Measurements from ENCODE around the gene CBS.
A peak's percentile ranks its signal among the peaks of the same experiment; 100 is the strongest.
"Not testable (repeated sequence)": the region's sequence is repeated elsewhere in the genome, so short reads cannot be mapped to it uniquely, and the experiment has no call there.

Gene CBS

GRCh38 chr21:43090947-43091346, 15.3 kb upstream of the CBS start:
- H2BK120ac ChIP-seq (ENCODE audit: low read depth, low read length); H3K23ac ChIP-seq (ENCODE audit: low read depth, low read length, poor library complexity); H2AFZ ChIP-seq (ENCODE audit: low read length): not testable (repeated sequence)

GRCh38 chr21:43089463-43089862, 13.8 kb upstream of the CBS start:
- not testable (repeated sequence) for H3K36me3 ChIP-seq (replicated peaks in 1 of 2; ENCODE audit: control insufficient read depth in 2 of 2, insufficient read depth in 2 of 2, low read length in 2 of 2); H3K79me1 ChIP-seq (ENCODE audit: low read depth, low read length); H3K4me3 ChIP-seq (ENCODE audit: low read length in 2 of 2); H4K91ac ChIP-seq (ENCODE audit: low read depth, low read length, poor library complexity); H3K4ac ChIP-seq (ENCODE audit: low read length); H2BK15ac ChIP-seq (ENCODE audit: low read length); H3K4me2 ChIP-seq (ENCODE audit: insufficient read depth, low read length, poor library complexity, severe bottlenecking); H3K9me3 ChIP-seq (replicated peaks in 1 of 2; ENCODE audit: control insufficient read depth in 2 of 2, insufficient read depth in 1 of 2, low read depth in 1 of 2, low read length in 2 of 2); H2BK120ac ChIP-seq (ENCODE audit: low read depth, low read length); H3K9ac ChIP-seq (ENCODE audit: low read depth, low read length, poor library complexity); H2AFZ ChIP-seq (ENCODE audit: low read length); H2BK5ac ChIP-seq (ENCODE audit: low read length); H3K4me1 ChIP-seq (ENCODE audit: control insufficient read depth in 2 of 2, insufficient read depth in 1 of 2, low read depth in 1 of 2, low read length in 2 of 2); H3K27me3 ChIP-seq (ENCODE audit: control insufficient read depth in 3 of 3, insufficient read depth in 3 of 3, low read depth in 1 of 3, low read length in 3 of 3); H3K18ac ChIP-seq (ENCODE audit: low read length); H3K23ac ChIP-seq (ENCODE audit: low read depth, low read length, poor library complexity); H2BK12ac ChIP-seq (ENCODE audit: low read length); H2AK5ac ChIP-seq (ENCODE audit: low read depth, low read length); DNase-seq (ENCODE audit: low spot score); H3K27ac ChIP-seq (replicated peaks; ENCODE audit: low read length); H4K8ac ChIP-seq (ENCODE audit: low read depth, low read length); H3K14ac ChIP-seq (ENCODE audit: low read length)
- no CpG with 5 or more reads among the region's 17 CpGs for WGBS, 2 donors (ENCODE audit: extremely low coverage in 2 of 2, insufficient read length in 2 of 2, insufficient replicate concordance in 1 of 2)

More at GRCh38 chr21:43090947-43091346, 15.3 kb upstream of the CBS start:
- WGBS, 2 donors (ENCODE audit: extremely low coverage in 2 of 2, insufficient read length in 2 of 2, insufficient replicate concordance in 1 of 2), result no CpG with 5 or more reads among the region's 3 CpGs
- not testable (repeated sequence) for H4K91ac ChIP-seq (ENCODE audit: low read depth, low read length, poor library complexity); H3K27ac ChIP-seq (replicated peaks; ENCODE audit: low read length); H2BK12ac ChIP-seq (ENCODE audit: low read length); H3K18ac ChIP-seq (ENCODE audit: low read length); H3K9me3 ChIP-seq (replicated peaks in 1 of 2; ENCODE audit: control insufficient read depth in 2 of 2, insufficient read depth in 1 of 2, low read depth in 1 of 2, low read length in 2 of 2); H3K36me3 ChIP-seq (replicated peaks in 1 of 2; ENCODE audit: control insufficient read depth in 2 of 2, insufficient read depth in 2 of 2, low read length in 2 of 2); H3K27me3 ChIP-seq (ENCODE audit: control insufficient read depth in 3 of 3, insufficient read depth in 3 of 3, low read depth in 1 of 3, low read length in 3 of 3); H3K4me2 ChIP-seq (ENCODE audit: insufficient read depth, low read length, poor library complexity, severe bottlenecking); DNase-seq (ENCODE audit: low spot score); H2AK5ac ChIP-seq (ENCODE audit: low read depth, low read length); H3K4me3 ChIP-seq (ENCODE audit: low read length in 2 of 2); H3K14ac ChIP-seq (ENCODE audit: low read length); H3K4ac ChIP-seq (ENCODE audit: low read length); H2BK5ac ChIP-seq (ENCODE audit: low read length); H4K8ac ChIP-seq (ENCODE audit: low read depth, low read length); H3K9ac ChIP-seq (ENCODE audit: low read depth, low read length, poor library complexity); H2BK15ac ChIP-seq (ENCODE audit: low read length); H3K79me1 ChIP-seq (ENCODE audit: low read depth, low read length); H3K4me1 ChIP-seq (ENCODE audit: control insufficient read depth in 2 of 2, insufficient read depth in 1 of 2, low read depth in 1 of 2, low read length in 2 of 2)

GRCh38 chr21:43082587-43083300, 7.1 kb upstream of the CBS start:
- not testable (repeated sequence) for H2BK15ac ChIP-seq (ENCODE audit: low read length); H3K4me3 ChIP-seq (ENCODE audit: low read length in 2 of 2); H4K91ac ChIP-seq (ENCODE audit: low read depth, low read length, poor library complexity); H3K4me1 ChIP-seq (ENCODE audit: control insufficient read depth in 2 of 2, insufficient read depth in 1 of 2, low read depth in 1 of 2, low read length in 2 of 2); H3K23ac ChIP-seq (ENCODE audit: low read depth, low read length, poor library complexity); H2BK12ac ChIP-seq (ENCODE audit: low read length); H3K18ac ChIP-seq (ENCODE audit: low read length); H3K27me3 ChIP-seq (ENCODE audit: control insufficient read depth in 3 of 3, insufficient read depth in 3 of 3, low read depth in 1 of 3, low read length in 3 of 3); H2BK120ac ChIP-seq (ENCODE audit: low read depth, low read length); H3K36me3 ChIP-seq (replicated peaks in 1 of 2; ENCODE audit: control insufficient read depth in 2 of 2, insufficient read depth in 2 of 2, low read length in 2 of 2); H3K27ac ChIP-seq (replicated peaks; ENCODE audit: low read length); H3K79me1 ChIP-seq (ENCODE audit: low read depth, low read length); H3K9me3 ChIP-seq (replicated peaks in 1 of 2; ENCODE audit: control insufficient read depth in 2 of 2, insufficient read depth in 1 of 2, low read depth in 1 of 2, low read length in 2 of 2); H2BK5ac ChIP-seq (ENCODE audit: low read length); DNase-seq (ENCODE audit: low spot score); H3K9ac ChIP-seq (ENCODE audit: low read depth, low read length, poor library complexity); H2AK5ac ChIP-seq (ENCODE audit: low read depth, low read length); H3K4me2 ChIP-seq (ENCODE audit: insufficient read depth, low read length, poor library complexity, severe bottlenecking); H3K4ac ChIP-seq (ENCODE audit: low read length); H2AFZ ChIP-seq (ENCODE audit: low read length); H4K8ac ChIP-seq (ENCODE audit: low read depth, low read length); H3K14ac ChIP-seq (ENCODE audit: low read length)
- WGBS, 2 donors (ENCODE audit: extremely low coverage in 2 of 2, insufficient read length in 2 of 2, insufficient replicate concordance in 1 of 2), result no CpG with 5 or more reads among the region's 24 CpGs

GRCh38 chr21:43076643-43077042, 1.0 kb upstream of the CBS start:
- not testable (repeated sequence) for H3K4me3 ChIP-seq (ENCODE audit: low read length in 2 of 2); H3K9me3 ChIP-seq (replicated peaks in 1 of 2; ENCODE audit: control insufficient read depth in 2 of 2, insufficient read depth in 1 of 2, low read depth in 1 of 2, low read length in 2 of 2); H2BK5ac ChIP-seq (ENCODE audit: low read length); H3K23ac ChIP-seq (ENCODE audit: low read depth, low read length, poor library complexity); H2BK12ac ChIP-seq (ENCODE audit: low read length); H3K27ac ChIP-seq (replicated peaks; ENCODE audit: low read length); H2AK5ac ChIP-seq (ENCODE audit: low read depth, low read length); H3K36me3 ChIP-seq (replicated peaks in 1 of 2; ENCODE audit: control insufficient read depth in 2 of 2, insufficient read depth in 2 of 2, low read length in 2 of 2); H3K4me1 ChIP-seq (ENCODE audit: control insufficient read depth in 2 of 2, insufficient read depth in 1 of 2, low read depth in 1 of 2, low read length in 2 of 2); H2BK15ac ChIP-seq (ENCODE audit: low read length); H3K14ac ChIP-seq (ENCODE audit: low read length); DNase-seq (ENCODE audit: low spot score); H3K18ac ChIP-seq (ENCODE audit: low read length); H3K79me1 ChIP-seq (ENCODE audit: low read depth, low read length); H3K27me3 ChIP-seq (ENCODE audit: control insufficient read depth in 3 of 3, insufficient read depth in 3 of 3, low read depth in 1 of 3, low read length in 3 of 3); H4K8ac ChIP-seq (ENCODE audit: low read depth, low read length); H3K9ac ChIP-seq (ENCODE audit: low read depth, low read length, poor library complexity); H4K91ac ChIP-seq (ENCODE audit: low read depth, low read length, poor library complexity); H3K4ac ChIP-seq (ENCODE audit: low read length); H2BK120ac ChIP-seq (ENCODE audit: low read depth, low read length)
- Histone ChIP-seq H3K4me2 (ENCODE audit: insufficient read depth, low read length, poor library complexity, severe bottlenecking) (peak overlapping the region; percentile 11), H2AFZ (ENCODE audit: low read length) (peak overlapping the region; percentile 56)
- no CpG with 5 or more reads among the region's 28 CpGs for WGBS, 2 donors (ENCODE audit: extremely low coverage in 2 of 2, insufficient read length in 2 of 2, insufficient replicate concordance in 1 of 2)

Measured in neuronal stem cell (in vitro differentiated cells).